ENCODE measurements around the gene USPL1.
"Not testable (repeated sequence)": the region's sequence is repeated elsewhere in the genome, so short reads cannot be mapped to it uniquely, and the experiment has no call there.

The USPL1 gene

GRCh38 chr13:30584051-30584731 lies 33.5 kb upstream of the USPL1 start:
- no peak for TF ChIP-seq Cebpa-rat (IDR thresholded peaks at IDR 0.05)
- H3K36me3 ChIP-seq = no peaks in the 10 kb centered on the region
- no peak overlapping the region for H3K9ac ChIP-seq
- no peak overlapping the region for H3K27ac ChIP-seq
- no peaks in the 10 kb centered on the region for H3K27me3 ChIP-seq
- H3K4me3 ChIP-seq = no peak overlapping the region
- H3K4me2 ChIP-seq = no peak overlapping the region
- no peaks in the 10 kb centered on the region for H3K9me3 ChIP-seq (replicated peaks in 1 of 11)
- H4K20me1 ChIP-seq = no peaks in the 10 kb centered on the region
- H3K4me1 ChIP-seq = peaks cover 0 to 18% (median 15%) of the 10 kb centered on the region in 10 experiments; a peak in 17 of 20 replicates

- Histone ChIP-seq H3K4me2 (peak overlapping the region in 10 of 11 experiments; percentile 0 to 67 (median 49); a peak in 16 of 22 replicates), H3K27ac (peak overlapping the region in 5 of 11 experiments; percentile 18 to 46 (median 31); a peak in 7 of 22 replicates)
- no peak for TF ChIP-seq Cebpa-rat (IDR thresholded peaks at IDR 0.05)
Measured at GRCh38 chr13:30585748-30586262, 31.9 kb upstream of the USPL1 start.

GRCh38 chr13:30587231-30587630 lies 30.5 kb upstream of the USPL1 start:
- H3K9me3 ChIP-seq (replicated peaks in 1 of 11) = no peaks in the 10 kb centered on the region
- TF ChIP-seq Cebpa-rat (IDR thresholded peaks at IDR 0.05) = no peak
- no peak overlapping the region for H3K4me2 ChIP-seq

More at GRCh38 chr13:30585748-30586262, 31.9 kb upstream of the USPL1 start:
- Histone ChIP-seq H3K9ac (peak overlapping the region in 1 of 11 experiments; percentile 10; a peak in 1 of 22 replicates), H3K9me3 (replicated peaks in 1 of 11) (no peaks in the 10 kb centered on the region), H3K4me3 (no peak overlapping the region), H3K27me3 (no peaks in the 10 kb centered on the region), H3K36me3 (no peaks in the 10 kb centered on the region), H4K20me1 (no peaks in the 10 kb centered on the region), H3K4me1 (peaks cover 0 to 18% (median 15%) of the 10 kb centered on the region in 10 experiments; a peak in 17 of 20 replicates)

GRCh38 chr13:30587739-30588138 lies 30.0 kb upstream of the USPL1 start:
- H3K27ac ChIP-seq = no peak overlapping the region
- no peak overlapping the region for H3K9ac ChIP-seq
- H3K36me3 ChIP-seq = no peaks in the 10 kb centered on the region
- no peak overlapping the region for H3K4me3 ChIP-seq
- H3K4me1 ChIP-seq = peaks cover 0 to 18% (median 15%) of the 10 kb centered on the region in 10 experiments; a peak in 17 of 20 replicates
- TF ChIP-seq Cebpa-rat (IDR thresholded peaks at IDR 0.05) = no peak
- H4K20me1 ChIP-seq = no peaks in the 10 kb centered on the region
- H3K9me3 ChIP-seq (replicated peaks in 1 of 11) = no peaks in the 10 kb centered on the region
- no peaks in the 10 kb centered on the region for H3K27me3 ChIP-seq
- no peak overlapping the region for H3K4me2 ChIP-seq

More at GRCh38 chr13:30587231-30587630, 30.5 kb upstream of the USPL1 start:
- no peaks in the 10 kb centered on the region for H3K36me3 ChIP-seq
- no peak overlapping the region for H3K9ac ChIP-seq
- no peaks in the 10 kb centered on the region for H4K20me1 ChIP-seq
- no peak overlapping the region for H3K27ac ChIP-seq
- peaks cover 0 to 18% (median 15%) of the 10 kb centered on the region in 10 experiments; a peak in 17 of 20 replicates for H3K4me1 ChIP-seq
- no peaks in the 10 kb centered on the region for H3K27me3 ChIP-seq
- no peak overlapping the region for H3K4me3 ChIP-seq

GRCh38 chr13:30593001-30593400 lies 24.7 kb upstream of the USPL1 start:
- TF ChIP-seq Cebpa-rat (IDR thresholded peaks at IDR 0.05) = no peak

GRCh38 chr13:30600496-30600895 lies 17.2 kb upstream of the USPL1 start:
- no peaks in the 10 kb centered on the region; a peak in 1 of 22 replicates for H3K36me3 ChIP-seq
- no peak for TF ChIP-seq Cebpa-rat (IDR thresholded peaks at IDR 0.05)
- H3K9ac ChIP-seq = no peak overlapping the region
- H3K4me1 ChIP-seq = peaks cover 3 to 20% (median 11%) of the 10 kb centered on the region in 10 experiments; a peak in 15 of 20 replicates
- no peaks in the 10 kb centered on the region for H4K20me1 ChIP-seq
- H3K9me3 ChIP-seq (replicated peaks in 1 of 11) = peaks cover 0 to 4% (median 0%) of the 10 kb centered on the region in 11 experiments; a peak in 1 of 22 replicates
- H3K27ac ChIP-seq = no peak overlapping the region
- H3K4me3 ChIP-seq = no peak overlapping the region
- H3K27me3 ChIP-seq = no peaks in the 10 kb centered on the region
- H3K4me2 ChIP-seq = peak overlapping the region in 6 of 11 experiments; percentile 2 to 49 (median 12); a peak in 5 of 22 replicates

More at GRCh38 chr13:30593001-30593400, 24.7 kb upstream of the USPL1 start:
- H3K27me3 ChIP-seq = no peaks in the 10 kb centered on the region
- no peaks in the 10 kb centered on the region for H3K4me1 ChIP-seq
- peaks cover 0 to 12% (median 5%) of the 10 kb centered on the region in 11 experiments; a peak in 5 of 22 replicates for H3K9me3 ChIP-seq (replicated peaks in 1 of 11)
- no peak overlapping the region for H3K4me2 ChIP-seq
- no peak overlapping the region for H3K4me3 ChIP-seq
- no peak overlapping the region for H3K27ac ChIP-seq
- no peaks in the 10 kb centered on the region; a peak in 1 of 22 replicates for H3K36me3 ChIP-seq
- H4K20me1 ChIP-seq = no peaks in the 10 kb centered on the region
- no peak overlapping the region for H3K9ac ChIP-seq

GRCh38 chr13:30601836-30602235 lies 15.9 kb upstream of the USPL1 start:
- Histone ChIP-seq H3K4me3 (no peak overlapping the region), H3K27ac (no peak overlapping the region), H3K27me3 (no peaks in the 10 kb centered on the region), H4K20me1 (no peaks in the 10 kb centered on the region), H3K9me3 (replicated peaks in 1 of 11) (peaks cover 0 to under 1% (median 0%) of the 10 kb centered on the region in 11 experiments; a peak in 4 of 22 replicates), H3K4me1 (peaks cover 3 to 20% (median 11%) of the 10 kb centered on the region in 10 experiments; a peak in 15 of 20 replicates), H3K4me2 (peak overlapping the region in 7 of 11 experiments; percentile 1 to 53 (median 31); a peak in 12 of 22 replicates), H3K36me3 (no peaks in the 10 kb centered on the region), H3K9ac (no peak overlapping the region)
- TF ChIP-seq Cebpa-rat (IDR thresholded peaks at IDR 0.05) = no peak

- Histone ChIP-seq H3K36me3 (peaks cover 0 to 10% (median 0%) of the 10 kb centered on the region in 11 experiments; a peak in 3 of 22 replicates), H3K27ac (no peak overlapping the region), H3K4me1 (peaks cover 3 to 29% (median 20%) of the 10 kb centered on the region in 10 experiments; a peak in 17 of 20 replicates), H4K20me1 (no peaks in the 10 kb centered on the region), H3K4me3 (no peak overlapping the region), H3K9me3 (replicated peaks in 1 of 11) (peaks cover 0 to 13% (median 0%) of the 10 kb centered on the region in 11 experiments; a peak in 9 of 22 replicates), H3K9ac (no peak overlapping the region), H3K27me3 (no peaks in the 10 kb centered on the region), H3K4me2 (no peak overlapping the region)
- no peak for TF ChIP-seq Cebpa-rat (IDR thresholded peaks at IDR 0.05)
Measured at GRCh38 chr13:30605052-30605451, 12.7 kb upstream of the USPL1 start.

- H3K27ac ChIP-seq, H4K20me1 ChIP-seq, H3K27me3 ChIP-seq, H3K9ac ChIP-seq, H3K4me2 ChIP-seq, H3K4me3 ChIP-seq: not testable (repeated sequence)
- peaks cover 0 to 13% (median 0%) of the 10 kb centered on the region in 11 experiments; a peak in 9 of 22 replicates for H3K9me3 ChIP-seq (replicated peaks in 1 of 11)
- H3K36me3 ChIP-seq = peaks cover 0 to 12% (median 0%) of the 10 kb centered on the region in 11 experiments; a peak in 3 of 22 replicates
- H3K4me1 ChIP-seq = peaks cover 2 to 13% (median 10%) of the 10 kb centered on the region in 10 experiments; a peak in 18 of 20 replicates
Measured at GRCh38 chr13:30607186-30607585, 10.5 kb upstream of the USPL1 start.

All from BLaER1 treated with 17β-estradiol and CSF1 and Interleukin-3, amounts not matched to agents 10 nM and 100 nM (cell line).